ENCODE results near the gene RPS2. TPM values are rescaled to one million over a fixed set of nuclear protein-coding genes. Genes with fewer than 3 reads are reported as not detected.

The RPS2 gene
- total RNA-seq, 4 donors from 2014 or later = 982 to 2,205 (median 1,458) TPM

DNA sequence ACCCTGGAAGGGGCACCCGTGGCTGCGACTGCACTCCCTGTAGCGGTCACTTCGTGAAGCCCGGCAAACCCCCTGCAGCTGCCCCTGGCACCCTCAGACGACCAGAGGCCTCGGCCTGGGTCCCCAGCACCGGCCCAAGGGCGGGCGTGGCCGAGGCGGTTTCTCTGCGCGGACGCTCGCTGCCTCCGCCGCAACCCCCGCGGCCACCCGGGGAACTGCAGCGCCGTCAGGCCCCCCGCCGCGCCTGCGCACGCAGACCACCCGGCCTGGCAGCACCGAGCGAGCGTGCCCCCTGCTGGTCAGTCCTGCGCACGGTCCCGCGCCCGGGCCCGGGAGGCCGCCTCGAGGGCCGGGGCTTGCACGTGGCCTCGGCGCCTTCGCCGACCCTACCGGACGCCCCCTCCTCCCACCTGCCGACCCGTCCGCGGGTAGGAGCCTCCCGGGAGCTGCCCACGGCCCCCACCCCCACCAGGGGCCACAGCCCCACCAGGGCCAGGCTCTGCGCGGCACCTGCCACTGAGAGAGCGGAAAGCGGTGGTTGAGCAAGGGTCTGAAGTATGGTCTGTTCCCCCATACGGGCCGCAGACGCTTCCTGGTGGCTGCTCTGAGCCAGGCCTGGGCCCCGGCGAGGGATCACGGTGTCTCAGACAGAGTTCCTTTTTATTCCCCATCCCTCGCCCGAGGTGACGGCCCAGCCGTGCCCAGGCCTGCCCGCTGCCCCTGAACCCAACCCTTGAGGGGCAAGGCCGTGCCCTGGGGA, 34.9 kb downstream of the RPS2 start:
- no peaks in the 10 kb centered on the region for H3K9me3 ChIP-seq
- peak; percentile 80 to 91 for DNase-seq
- intact Hi-C loops (cut with DNase I; ENCODE audit: low total_unique reads) = loop anchor here (5.0 kb wide), 1 partner anchor 67 kb away; no protein-coding TSS in a partner anchor
- H3K4me3 ChIP-seq = peak overlapping the region; percentile 50 to 67
- peak overlapping the region; percentile 58 to 80 for H3K27ac ChIP-seq
- H3K4me1 ChIP-seq = no peaks in the 10 kb centered on the region
- TF ChIP-seq, protein P1, sequence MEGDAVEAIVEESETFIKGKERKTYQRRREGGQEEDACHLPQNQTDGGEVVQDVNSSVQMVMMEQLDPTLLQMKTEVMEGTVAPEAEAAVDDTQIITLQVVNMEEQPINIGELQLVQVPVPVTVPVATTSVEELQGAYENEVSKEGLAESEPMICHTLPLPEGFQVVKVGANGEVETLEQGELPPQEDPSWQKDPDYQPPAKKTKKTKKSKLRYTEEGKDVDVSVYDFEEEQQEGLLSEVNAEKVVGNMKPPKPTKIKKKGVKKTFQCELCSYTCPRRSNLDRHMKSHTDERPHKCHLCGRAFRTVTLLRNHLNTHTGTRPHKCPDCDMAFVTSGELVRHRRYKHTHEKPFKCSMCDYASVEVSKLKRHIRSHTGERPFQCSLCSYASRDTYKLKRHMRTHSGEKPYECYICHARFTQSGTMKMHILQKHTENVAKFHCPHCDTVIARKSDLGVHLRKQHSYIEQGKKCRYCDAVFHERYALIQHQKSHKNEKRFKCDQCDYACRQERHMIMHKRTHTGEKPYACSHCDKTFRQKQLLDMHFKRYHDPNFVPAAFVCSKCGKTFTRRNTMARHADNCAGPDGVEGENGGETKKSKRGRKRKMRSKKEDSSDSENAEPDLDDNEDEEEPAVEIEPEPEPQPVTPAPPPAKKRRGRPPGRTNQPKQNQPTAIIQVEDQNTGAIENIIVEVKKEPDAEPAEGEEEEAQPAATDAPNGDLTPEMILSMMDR (IDR thresholded peaks at IDR 0.05) = peak; percentile 94 to 100 (median 100)
- peak in 1 of 2 donors; percentile 62 for TF ChIP-seq POLR2A (IDR thresholded peaks at IDR 0.05)
- no peaks in the 10 kb centered on the region for H3K27me3 ChIP-seq
- H3K36me3 ChIP-seq = no peaks in the 10 kb centered on the region

DNA sequence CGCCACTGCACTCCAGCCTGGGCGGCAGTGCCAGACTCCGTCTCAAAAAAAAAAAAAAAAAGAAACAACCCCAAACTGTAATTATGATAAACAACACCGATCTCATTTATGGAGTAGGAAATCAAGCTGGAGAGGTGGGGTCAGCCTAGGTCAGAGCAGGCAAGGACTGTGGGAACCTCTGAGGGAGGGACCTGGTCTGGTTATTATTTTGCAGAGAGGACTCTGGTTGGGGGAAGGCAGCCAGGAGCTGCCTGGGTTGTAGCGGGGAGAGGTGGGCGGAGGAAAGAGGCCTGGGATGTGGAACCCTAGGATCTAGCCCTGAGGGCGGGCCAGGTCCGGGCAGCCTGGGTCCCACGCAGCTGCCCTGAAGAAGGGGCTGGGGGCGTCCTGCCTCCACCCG, 35.5 kb downstream of the RPS2 start:
- intact Hi-C loops (cut with DNase I; ENCODE audit: low total_unique reads) = no loop called here
- Histone ChIP-seq H3K36me3 (no peaks in the 10 kb centered on the region), H3K4me3 (peak overlapping the region; percentile 50 to 67), H3K27ac (peak overlapping the region; percentile 58 to 80), H3K4me1 (no peaks in the 10 kb centered on the region), H3K27me3 (no peaks in the 10 kb centered on the region), H3K9me3 (no peaks in the 10 kb centered on the region)
- TF ChIP-seq POLR2A (IDR thresholded peaks at IDR 0.05) = no peak
- TF ChIP-seq, protein P1 (IDR thresholded peaks at IDR 0.05) = no peak
- peak in 1 of 2 donors; percentile 47 for DNase-seq

DNA sequence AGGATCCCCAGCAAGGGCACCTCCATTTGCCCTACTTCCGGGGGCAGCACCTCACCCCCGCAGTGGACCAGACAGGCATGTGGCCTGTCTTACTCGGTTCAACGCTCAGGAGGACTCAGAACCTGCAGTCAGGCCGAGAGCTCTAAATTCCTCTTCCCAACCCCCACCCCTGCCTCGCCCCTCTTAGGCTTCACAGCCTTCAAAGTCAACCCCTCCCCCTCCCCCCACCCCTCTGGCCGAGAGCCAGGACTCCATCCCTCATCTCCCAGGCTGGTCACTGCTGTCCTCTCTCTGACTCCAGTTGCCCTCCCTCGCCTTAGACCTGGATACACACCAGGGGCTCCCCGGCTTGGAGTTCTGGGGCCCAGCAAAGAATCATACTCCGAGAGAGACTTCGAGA, 38.4 kb downstream of the RPS2 start:
- Histone ChIP-seq H3K9me3 (no peaks in the 10 kb centered on the region), H3K4me1 (no peaks in the 10 kb centered on the region), H3K27ac (no peak overlapping the region), H3K4me3 (no peak overlapping the region), H3K36me3 (no peaks in the 10 kb centered on the region), H3K27me3 (no peaks in the 10 kb centered on the region)
- TF ChIP-seq POLR2A (IDR thresholded peaks at IDR 0.05) = no peak
- DNase-seq = no peak
- intact Hi-C loops (cut with DNase I; ENCODE audit: low total_unique reads) = no loop called here

DNA sequence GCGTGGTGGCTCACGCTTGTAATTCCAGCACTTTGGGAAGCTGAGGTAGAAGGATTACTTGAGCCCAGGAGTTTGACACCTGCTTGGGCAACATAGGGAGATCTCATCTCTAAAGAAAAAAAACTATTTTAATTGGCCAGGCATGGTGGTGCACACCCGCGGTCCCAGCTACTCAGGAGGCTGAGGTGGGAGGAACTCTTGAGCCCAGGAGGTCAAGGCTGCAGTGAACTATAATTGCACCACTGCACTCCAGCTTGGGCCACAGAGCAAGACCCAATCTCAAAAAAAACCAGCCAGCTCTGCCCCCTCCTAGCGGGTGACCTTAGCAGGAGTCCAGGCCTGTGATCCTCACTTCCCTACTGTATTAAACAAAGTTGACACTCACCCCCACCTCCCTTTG, 40.5 kb downstream of the RPS2 start:
- peaks cover 0 to 6% of the 10 kb centered on the region in 2 donors for H3K27me3 ChIP-seq
- TF ChIP-seq, protein P1 (IDR thresholded peaks at IDR 0.05) = no peak
- TF ChIP-seq POLR2A (IDR thresholded peaks at IDR 0.05) = no peak
- no peak overlapping the region for H3K4me3 ChIP-seq
- intact Hi-C loops (cut with DNase I; ENCODE audit: low total_unique reads) = no loop called here
- no peak for DNase-seq
- H3K4me1 ChIP-seq = no peaks in the 10 kb centered on the region
- no peak overlapping the region for H3K27ac ChIP-seq
- no peaks in the 10 kb centered on the region for H3K36me3 ChIP-seq
- H3K9me3 ChIP-seq = no peaks in the 10 kb centered on the region

DNA sequence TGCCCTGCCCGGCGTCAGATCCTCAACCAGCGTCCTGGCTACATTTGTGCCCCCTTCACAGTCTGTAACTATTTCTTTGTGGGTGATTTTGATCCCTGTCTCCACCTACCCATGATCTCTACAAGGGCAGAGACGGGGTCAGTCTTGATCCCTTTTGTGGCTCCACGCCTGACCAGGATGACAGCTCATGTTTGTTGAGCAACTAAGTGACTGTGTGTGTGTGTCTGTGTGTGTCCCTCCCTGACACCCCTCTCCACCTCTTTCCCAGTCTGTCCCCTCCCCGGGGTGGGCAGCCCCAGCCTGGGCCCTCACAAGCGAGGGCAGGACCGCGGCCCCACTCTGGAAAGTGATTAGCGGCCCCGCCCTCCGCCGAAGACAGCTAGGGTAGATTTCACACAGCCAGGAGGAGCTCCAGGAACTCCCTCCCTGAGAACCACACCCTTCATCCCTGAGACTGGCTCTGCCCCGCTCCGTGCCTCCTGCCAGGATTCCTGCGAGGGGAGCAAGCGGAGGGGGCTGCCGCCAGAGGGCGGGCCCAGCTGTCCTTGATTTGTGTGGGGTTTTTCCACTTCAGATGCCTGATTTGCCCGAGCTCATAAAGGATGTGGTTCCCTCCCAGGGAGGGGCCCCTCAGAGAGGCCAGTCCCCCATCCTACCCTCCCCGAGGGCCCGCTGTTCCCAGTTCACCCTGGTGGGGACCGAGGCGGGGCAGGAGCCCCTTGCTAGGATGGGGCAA, 41.2 kb downstream of the RPS2 start:
- Histone ChIP-seq H3K4me3 (no peak overlapping the region), H3K27ac (no peak overlapping the region), H3K27me3 (peaks cover 0 to 12% of the 10 kb centered on the region in 2 donors), H3K9me3 (no peaks in the 10 kb centered on the region), H3K4me1 (peaks cover 0 to 3% of the 10 kb centered on the region in 2 donors), H3K36me3 (no peaks in the 10 kb centered on the region)
- intact Hi-C loops (cut with DNase I; ENCODE audit: low total_unique reads) = no loop called here
- peak in 1 of 2 donors; percentile 46 for DNase-seq
- no peak for TF ChIP-seq POLR2A (IDR thresholded peaks at IDR 0.05)
- TF ChIP-seq, protein P1 (IDR thresholded peaks at IDR 0.05) = peak in 1 of 4 experiments; percentile 8

Measured in uterus (tissue), 4 donors.